Muscle layer of colon (tissue), 2 donors: ENCODE results near the gene ADCY5.

Experiments
- H3K27ac ChIP-seq: one replicate; pipeline ENCODE4 v1.7.0; 2013; ENCODE audit warnings: low read depth, mild to moderate bottlenecking, low read length, moderate library complexity
- H3K27me3 ChIP-seq, 2 donors: one replicate each; pipeline ENCODE4 v1.7.0; 2013; ENCODE audit warnings: low read length in 2 of 2, mild to moderate bottlenecking in 2 of 2; ENCODE audit not compliant: insufficient read depth in 2 of 2, control insufficient read depth in 1 of 2
- H3K36me3 ChIP-seq: one replicate; pipeline ENCODE4 v1.7.0; 2013; ENCODE audit warnings: mild to moderate bottlenecking, low read length; ENCODE audit not compliant: insufficient read depth
- H3K4me1 ChIP-seq: one replicate; pipeline ENCODE4 v1.7.0; 2013; ENCODE audit warnings: mild to moderate bottlenecking, low read length; ENCODE audit not compliant: insufficient read depth
- H3K4me3 ChIP-seq, 2 donors: one replicate each; pipeline ENCODE4 v1.7.0; 2013; ENCODE audit warnings: low read length in 2 of 2, low read depth in 1 of 2, mild to moderate bottlenecking in 1 of 2, moderate library complexity in 1 of 2
- H3K9ac ChIP-seq: one replicate; pipeline ENCODE4 v1.7.0; 2013; ENCODE audit warnings: low read length
- H3K9me3 ChIP-seq: one replicate; pipeline ENCODE4 v1.7.0; 2013; ENCODE audit warnings: mild to moderate bottlenecking, low read length
- donor health status: abdominal sarcoma.
- donor health status: Adenocarcinoma of cecum.

Gene ADCY5

GRCh38 chr3:123283074-123283473, 165.8 kb downstream of the ADCY5 start:
- H3K27ac ChIP-seq = no peak overlapping the region
- H3K27me3 ChIP-seq = no peaks in the 10 kb centered on the region
- H3K9ac ChIP-seq = no peak overlapping the region
- H3K4me1 ChIP-seq = no peaks in the 10 kb centered on the region
- H3K9me3 ChIP-seq = no peaks in the 10 kb centered on the region
- no peak overlapping the region for H3K4me3 ChIP-seq
- peaks cover 27% of the 10 kb centered on the region for H3K36me3 ChIP-seq

DNA sequence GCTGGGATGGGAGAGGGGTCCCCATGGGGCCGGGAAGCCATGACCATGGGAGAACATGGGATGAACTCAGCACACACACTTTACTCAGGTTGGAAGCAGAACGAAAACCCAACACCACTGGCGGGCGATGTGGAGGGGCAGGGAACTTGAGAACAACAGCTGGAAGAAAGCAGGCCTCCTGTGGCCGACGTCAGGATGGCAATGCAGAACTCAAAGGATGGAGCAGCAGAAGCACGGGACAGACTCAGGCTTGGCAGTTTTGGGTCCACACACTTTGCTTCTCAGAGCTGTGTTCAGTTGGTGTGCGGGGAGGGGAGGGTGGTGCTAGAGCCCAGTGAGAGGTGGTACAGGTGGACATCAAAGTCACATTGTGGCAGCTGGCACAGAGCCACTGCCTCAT, 166.4 kb downstream of the ADCY5 start:
- Histone ChIP-seq H3K36me3 (peaks cover 23% of the 10 kb centered on the region), H3K9ac (no peak overlapping the region)

GRCh38 chr3:123281929-123282328, 167.0 kb downstream of the ADCY5 start:
- H3K36me3 ChIP-seq = peaks cover 23% of the 10 kb centered on the region

More for the DNA sequence above, 166.4 kb downstream of the ADCY5 start:
- H3K4me3 ChIP-seq = no peak overlapping the region
- no peaks in the 10 kb centered on the region for H3K4me1 ChIP-seq
- H3K27ac ChIP-seq = no peak overlapping the region
- no peaks in the 10 kb centered on the region for H3K27me3 ChIP-seq
- H3K9me3 ChIP-seq = no peaks in the 10 kb centered on the region

GRCh38 chr3:123281406-123281805, 167.5 kb downstream of the ADCY5 start:
- Histone ChIP-seq H3K4me1 (no peaks in the 10 kb centered on the region), H3K27ac (no peak overlapping the region), H3K9me3 (no peaks in the 10 kb centered on the region), H3K27me3 (no peaks in the 10 kb centered on the region), H3K9ac (no peak overlapping the region), H3K4me3 (no peak overlapping the region), H3K36me3 (peaks cover 20% of the 10 kb centered on the region)

More at GRCh38 chr3:123281929-123282328, 167.0 kb downstream of the ADCY5 start:
- no peaks in the 10 kb centered on the region for H3K4me1 ChIP-seq
- no peak overlapping the region for H3K27ac ChIP-seq
- H3K9me3 ChIP-seq = no peaks in the 10 kb centered on the region
- no peak overlapping the region for H3K9ac ChIP-seq
- H3K27me3 ChIP-seq = no peaks in the 10 kb centered on the region
- no peak overlapping the region for H3K4me3 ChIP-seq

DNA sequence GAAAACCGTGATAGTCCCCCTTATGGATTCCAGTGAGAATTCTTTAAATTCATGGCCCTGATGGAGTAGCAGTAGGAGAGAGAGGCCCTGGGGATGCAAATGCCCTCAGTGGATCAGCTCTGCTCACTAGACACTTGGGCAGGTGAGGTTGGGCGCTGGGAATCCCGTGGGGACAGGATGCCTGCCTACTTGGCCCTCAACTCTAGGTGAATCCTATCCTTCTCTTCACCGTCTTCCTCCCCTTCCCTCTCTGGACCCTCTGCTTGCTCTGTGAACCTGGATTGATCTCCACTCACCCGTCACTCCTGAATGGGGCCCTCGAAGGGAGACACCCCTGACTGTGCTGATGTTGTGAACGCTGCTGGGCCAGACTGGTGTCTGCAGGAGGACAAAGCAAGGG, 169.8 kb downstream of the ADCY5 start:
- no peak overlapping the region for H3K4me3 ChIP-seq

DNA sequence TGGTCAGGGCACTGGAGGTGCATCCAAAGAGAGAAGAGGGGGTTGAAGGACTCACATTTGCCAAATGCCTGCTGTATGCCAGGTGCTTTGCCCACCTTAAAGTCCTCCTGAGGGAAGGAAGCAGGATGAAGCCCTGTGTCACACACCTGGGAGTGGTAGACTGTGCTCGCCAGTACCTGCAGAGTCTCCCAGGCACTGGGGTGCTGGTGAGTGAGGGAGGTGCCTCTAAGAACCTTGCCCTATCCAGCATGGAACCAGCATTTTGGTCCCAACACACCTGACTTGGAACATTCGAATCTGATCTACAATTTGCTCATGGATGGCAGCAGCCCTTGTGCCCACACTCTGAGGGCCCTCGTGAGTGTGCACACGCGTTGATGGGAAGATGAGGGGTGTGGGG, 170.4 kb downstream of the ADCY5 start:
- Histone ChIP-seq H3K36me3 (peaks cover 4% of the 10 kb centered on the region), H3K9ac (no peak overlapping the region), H3K4me1 (no peaks in the 10 kb centered on the region), H3K27me3 (no peaks in the 10 kb centered on the region), H3K27ac (no peak overlapping the region), H3K4me3 (no peak overlapping the region), H3K9me3 (no peaks in the 10 kb centered on the region)

More for the DNA sequence above, 169.8 kb downstream of the ADCY5 start:
- no peaks in the 10 kb centered on the region for H3K4me1 ChIP-seq
- H3K9ac ChIP-seq = no peak overlapping the region
- H3K9me3 ChIP-seq = no peaks in the 10 kb centered on the region
- no peak overlapping the region for H3K27ac ChIP-seq
- H3K36me3 ChIP-seq = peaks cover 4% of the 10 kb centered on the region
- H3K27me3 ChIP-seq = no peaks in the 10 kb centered on the region

- Histone ChIP-seq H3K4me1 (no peaks in the 10 kb centered on the region), H3K27ac (no peak overlapping the region), H3K27me3 (no peaks in the 10 kb centered on the region), H3K9ac (no peak overlapping the region), H3K4me3 (no peak overlapping the region), H3K36me3 (peaks cover 4% of the 10 kb centered on the region), H3K9me3 (no peaks in the 10 kb centered on the region)
Observed at GRCh38 chr3:123277106-123277505, 171.8 kb downstream of the ADCY5 start.

DNA sequence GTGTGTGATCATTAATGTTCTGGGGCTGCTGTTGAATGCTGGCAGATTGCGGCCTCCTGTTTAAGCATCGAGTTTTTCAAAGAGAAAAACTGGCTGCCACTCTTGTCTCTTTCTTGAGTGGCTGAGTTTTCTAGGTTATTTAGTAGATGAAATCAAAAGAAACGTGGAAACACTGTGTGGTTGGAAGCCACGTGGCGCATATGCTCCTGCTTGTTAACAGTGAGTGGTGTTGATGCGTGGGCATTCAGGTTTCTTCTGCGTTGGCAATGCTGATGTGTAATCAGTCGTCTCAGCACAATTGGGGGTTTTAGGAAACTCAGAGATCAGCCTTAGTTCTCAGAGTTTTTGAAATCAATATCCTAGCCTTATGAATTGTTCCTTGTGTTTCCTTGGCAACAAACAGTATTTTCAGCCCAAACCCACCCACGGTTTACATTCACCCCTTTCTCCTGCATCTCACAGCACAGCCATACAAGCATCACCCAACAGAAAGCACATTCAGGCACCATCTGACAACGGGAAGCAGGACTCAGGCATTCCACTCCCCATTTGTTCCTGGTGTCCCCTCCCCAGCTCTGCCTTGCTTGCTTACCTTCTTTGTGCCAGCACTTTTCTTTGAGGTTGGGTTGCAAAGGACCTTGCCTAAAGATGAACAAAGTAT, 172.4 kb downstream of the ADCY5 start:
- no peaks in the 10 kb centered on the region for H3K9me3 ChIP-seq
- H3K27ac ChIP-seq = no peak overlapping the region
- H3K9ac ChIP-seq = no peak overlapping the region
- H3K4me3 ChIP-seq = no peak overlapping the region
- peaks cover 8% of the 10 kb centered on the region for H3K36me3 ChIP-seq
- H3K4me1 ChIP-seq = no peaks in the 10 kb centered on the region
- H3K27me3 ChIP-seq = no peaks in the 10 kb centered on the region

DNA sequence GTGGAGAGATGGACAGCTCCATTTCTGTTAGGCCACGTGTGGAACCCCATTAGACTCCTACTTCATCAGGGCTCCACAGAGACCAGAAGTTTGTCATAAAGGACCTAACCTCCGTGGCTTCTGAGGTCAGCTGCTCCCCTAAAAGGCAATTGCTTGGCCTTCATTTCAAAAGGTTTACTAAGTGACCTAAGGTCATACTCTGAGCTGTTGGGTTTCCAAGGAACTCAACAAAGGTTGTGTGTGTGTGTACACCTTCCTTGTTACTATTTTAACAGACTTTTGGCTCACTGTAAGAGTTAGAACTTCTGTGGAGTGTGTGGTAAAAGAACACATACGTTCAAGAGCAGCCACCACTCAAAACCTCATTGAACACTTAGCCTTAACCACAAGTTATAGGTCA, 173.2 kb downstream of the ADCY5 start:
- no peaks in the 10 kb centered on the region for H3K9me3 ChIP-seq
- no peaks in the 10 kb centered on the region for H3K4me1 ChIP-seq
- H3K27ac ChIP-seq = no peak overlapping the region
- H3K27me3 ChIP-seq = no peaks in the 10 kb centered on the region
- no peak overlapping the region for H3K9ac ChIP-seq
- H3K36me3 ChIP-seq = peaks cover 9% of the 10 kb centered on the region
- no peak overlapping the region for H3K4me3 ChIP-seq

DNA sequence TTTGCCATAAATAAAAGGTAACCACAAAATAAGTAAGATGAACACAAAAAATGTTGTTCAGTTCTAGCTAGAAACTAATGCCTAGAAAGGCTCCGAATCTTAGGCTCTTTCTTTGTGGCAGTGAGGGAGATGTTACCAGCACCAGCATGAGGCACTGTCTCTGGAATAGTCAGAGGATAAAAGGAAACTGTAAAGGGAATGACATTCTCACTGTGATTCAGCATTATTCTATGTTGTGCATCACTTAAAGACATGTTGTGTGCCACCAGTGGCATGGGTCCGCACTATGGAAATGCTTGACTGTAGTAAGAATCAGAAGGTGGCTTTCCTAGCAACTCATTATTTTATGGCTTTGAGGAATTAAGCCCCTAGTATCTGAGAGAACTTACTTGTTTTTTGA, 176.3 kb downstream of the ADCY5 start:
- no peak overlapping the region for H3K9ac ChIP-seq
- no peak overlapping the region for H3K27ac ChIP-seq
- no peaks in the 10 kb centered on the region for H3K27me3 ChIP-seq
- H3K9me3 ChIP-seq = no peaks in the 10 kb centered on the region
- H3K4me3 ChIP-seq = no peak overlapping the region
- peaks cover 5% of the 10 kb centered on the region for H3K36me3 ChIP-seq
- H3K4me1 ChIP-seq = no peaks in the 10 kb centered on the region

DNA sequence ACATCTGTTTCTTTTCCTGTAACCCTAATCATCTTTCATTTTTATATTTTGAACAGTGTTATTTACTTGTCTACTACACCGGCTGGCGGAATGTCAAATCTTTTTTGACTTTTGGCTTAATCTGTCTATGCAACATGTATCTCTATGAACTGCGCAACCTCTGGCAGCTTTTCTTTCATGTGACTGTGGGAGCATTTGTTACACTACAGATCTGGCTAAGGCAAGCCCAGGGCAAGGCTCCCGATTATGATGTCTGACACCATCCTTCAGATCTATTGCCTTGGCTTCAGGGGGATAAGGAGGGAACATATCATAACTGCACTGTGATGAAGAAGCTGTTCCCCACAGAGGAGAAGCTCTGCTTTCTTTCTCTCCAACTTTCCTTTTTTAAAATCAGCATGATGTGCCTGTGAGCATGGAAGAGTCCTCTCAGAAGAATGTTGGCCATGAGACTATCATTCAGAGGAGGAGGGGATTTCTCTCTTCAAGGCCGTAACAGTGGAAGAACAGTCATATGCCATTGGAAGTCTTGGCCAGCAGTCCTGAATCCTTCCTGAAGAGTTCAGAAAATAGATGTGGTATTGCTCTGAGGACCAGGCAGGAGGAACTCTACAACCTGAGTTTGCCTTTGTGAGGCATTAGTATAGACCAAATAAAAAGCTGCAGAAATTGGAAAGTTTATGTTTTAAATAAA, 177.3 kb downstream of the ADCY5 start:
- H3K27ac ChIP-seq = no peak overlapping the region
- no peak overlapping the region for H3K4me3 ChIP-seq
- H3K36me3 ChIP-seq = peaks cover 5% of the 10 kb centered on the region
- H3K9ac ChIP-seq = no peak overlapping the region
- no peaks in the 10 kb centered on the region for H3K27me3 ChIP-seq
- H3K9me3 ChIP-seq = no peaks in the 10 kb centered on the region
- no peaks in the 10 kb centered on the region for H3K4me1 ChIP-seq

- Histone ChIP-seq H3K9ac (no peak overlapping the region), H3K36me3 (peaks cover 5% of the 10 kb centered on the region), H3K9me3 (no peaks in the 10 kb centered on the region), H3K4me3 (no peak overlapping the region), H3K27ac (no peak overlapping the region), H3K27me3 (no peaks in the 10 kb centered on the region), H3K4me1 (no peaks in the 10 kb centered on the region)
Observed at GRCh38 chr3:123270818-123271217, 178.1 kb downstream of the ADCY5 start.
